Measurements from ENCODE around the gene TNNT1.

GRCh38 chr19:55133639-55134444 lies 15.2 kb downstream of the TNNT1 start:
- TF ChIP-seq CHD2 (IDR thresholded peaks at IDR 0.05; ENCODE audit: low read length, partially characterized antibody) (no peak), EP300 (IDR thresholded peaks at IDR 0.05; ENCODE audit: borderline replicate concordance in 1 of 2, low read depth in 1 of 2, low read length in 1 of 2) (no peak), POLR2AphosphoS5 (IDR thresholded peaks at IDR 0.05; ENCODE audit: low read depth, low read length) (no peak)
- TF ChIP-seq, protein P1, sequence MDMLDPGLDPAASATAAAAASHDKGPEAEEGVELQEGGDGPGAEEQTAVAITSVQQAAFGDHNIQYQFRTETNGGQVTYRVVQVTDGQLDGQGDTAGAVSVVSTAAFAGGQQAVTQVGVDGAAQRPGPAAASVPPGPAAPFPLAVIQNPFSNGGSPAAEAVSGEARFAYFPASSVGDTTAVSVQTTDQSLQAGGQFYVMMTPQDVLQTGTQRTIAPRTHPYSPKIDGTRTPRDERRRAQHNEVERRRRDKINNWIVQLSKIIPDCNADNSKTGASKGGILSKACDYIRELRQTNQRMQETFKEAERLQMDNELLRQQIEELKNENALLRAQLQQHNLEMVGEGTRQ (IDR thresholded peaks at IDR 0.05; ENCODE audit: borderline replicate concordance, low read depth, low read length) = no peak
- TF ChIP-seq, protein P2, sequence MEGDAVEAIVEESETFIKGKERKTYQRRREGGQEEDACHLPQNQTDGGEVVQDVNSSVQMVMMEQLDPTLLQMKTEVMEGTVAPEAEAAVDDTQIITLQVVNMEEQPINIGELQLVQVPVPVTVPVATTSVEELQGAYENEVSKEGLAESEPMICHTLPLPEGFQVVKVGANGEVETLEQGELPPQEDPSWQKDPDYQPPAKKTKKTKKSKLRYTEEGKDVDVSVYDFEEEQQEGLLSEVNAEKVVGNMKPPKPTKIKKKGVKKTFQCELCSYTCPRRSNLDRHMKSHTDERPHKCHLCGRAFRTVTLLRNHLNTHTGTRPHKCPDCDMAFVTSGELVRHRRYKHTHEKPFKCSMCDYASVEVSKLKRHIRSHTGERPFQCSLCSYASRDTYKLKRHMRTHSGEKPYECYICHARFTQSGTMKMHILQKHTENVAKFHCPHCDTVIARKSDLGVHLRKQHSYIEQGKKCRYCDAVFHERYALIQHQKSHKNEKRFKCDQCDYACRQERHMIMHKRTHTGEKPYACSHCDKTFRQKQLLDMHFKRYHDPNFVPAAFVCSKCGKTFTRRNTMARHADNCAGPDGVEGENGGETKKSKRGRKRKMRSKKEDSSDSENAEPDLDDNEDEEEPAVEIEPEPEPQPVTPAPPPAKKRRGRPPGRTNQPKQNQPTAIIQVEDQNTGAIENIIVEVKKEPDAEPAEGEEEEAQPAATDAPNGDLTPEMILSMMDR (IDR thresholded peaks at IDR 0.05) = no peak
- TF ChIP-seq, protein P3, sequence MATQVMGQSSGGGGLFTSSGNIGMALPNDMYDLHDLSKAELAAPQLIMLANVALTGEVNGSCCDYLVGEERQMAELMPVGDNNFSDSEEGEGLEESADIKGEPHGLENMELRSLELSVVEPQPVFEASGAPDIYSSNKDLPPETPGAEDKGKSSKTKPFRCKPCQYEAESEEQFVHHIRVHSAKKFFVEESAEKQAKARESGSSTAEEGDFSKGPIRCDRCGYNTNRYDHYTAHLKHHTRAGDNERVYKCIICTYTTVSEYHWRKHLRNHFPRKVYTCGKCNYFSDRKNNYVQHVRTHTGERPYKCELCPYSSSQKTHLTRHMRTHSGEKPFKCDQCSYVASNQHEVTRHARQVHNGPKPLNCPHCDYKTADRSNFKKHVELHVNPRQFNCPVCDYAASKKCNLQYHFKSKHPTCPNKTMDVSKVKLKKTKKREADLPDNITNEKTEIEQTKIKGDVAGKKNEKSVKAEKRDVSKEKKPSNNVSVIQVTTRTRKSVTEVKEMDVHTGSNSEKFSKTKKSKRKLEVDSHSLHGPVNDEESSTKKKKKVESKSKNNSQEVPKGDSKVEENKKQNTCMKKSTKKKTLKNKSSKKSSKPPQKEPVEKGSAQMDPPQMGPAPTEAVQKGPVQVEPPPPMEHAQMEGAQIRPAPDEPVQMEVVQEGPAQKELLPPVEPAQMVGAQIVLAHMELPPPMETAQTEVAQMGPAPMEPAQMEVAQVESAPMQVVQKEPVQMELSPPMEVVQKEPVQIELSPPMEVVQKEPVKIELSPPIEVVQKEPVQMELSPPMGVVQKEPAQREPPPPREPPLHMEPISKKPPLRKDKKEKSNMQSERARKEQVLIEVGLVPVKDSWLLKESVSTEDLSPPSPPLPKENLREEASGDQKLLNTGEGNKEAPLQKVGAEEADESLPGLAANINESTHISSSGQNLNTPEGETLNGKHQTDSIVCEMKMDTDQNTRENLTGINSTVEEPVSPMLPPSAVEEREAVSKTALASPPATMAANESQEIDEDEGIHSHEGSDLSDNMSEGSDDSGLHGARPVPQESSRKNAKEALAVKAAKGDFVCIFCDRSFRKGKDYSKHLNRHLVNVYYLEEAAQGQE (IDR thresholded peaks at IDR 0.05; ENCODE audit: low read depth, low read length) = no peak
- TF ChIP-seq, protein P4, sequence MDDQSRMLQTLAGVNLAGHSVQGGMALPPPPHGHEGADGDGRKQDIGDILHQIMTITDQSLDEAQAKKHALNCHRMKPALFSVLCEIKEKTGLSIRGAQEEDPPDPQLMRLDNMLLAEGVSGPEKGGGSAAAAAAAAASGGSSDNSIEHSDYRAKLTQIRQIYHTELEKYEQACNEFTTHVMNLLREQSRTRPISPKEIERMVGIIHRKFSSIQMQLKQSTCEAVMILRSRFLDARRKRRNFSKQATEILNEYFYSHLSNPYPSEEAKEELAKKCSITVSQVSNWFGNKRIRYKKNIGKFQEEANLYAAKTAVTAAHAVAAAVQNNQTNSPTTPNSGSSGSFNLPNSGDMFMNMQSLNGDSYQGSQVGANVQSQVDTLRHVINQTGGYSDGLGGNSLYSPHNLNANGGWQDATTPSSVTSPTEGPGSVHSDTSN (IDR thresholded peaks at IDR 0.05) = no peak
